CD4-positive, alpha-beta memory T cell (primary cell): Measurements from ENCODE around the gene DPM1. TPM values are rescaled to one million over a fixed set of nuclear protein-coding genes. Genes with fewer than 3 reads are reported as not detected.
A peak's percentile ranks its signal among the peaks of the same experiment; 100 is the strongest.

Source experiments
- CTCF ChIA-PET: fragments of 350-600 bp; sonication (Branson Sonifier 250); formaldehyde crosslinking; loops from one replicate; lab custom pipeline; 2021; ENCODE audit warnings: inconsistent platforms; ENCODE audit not compliant: partially characterized antibody; lab: Charles Lee
- POLR2A ChIA-PET: fragments of 350-600 bp; sonication (Branson Sonifier 250); formaldehyde crosslinking; loops from one replicate; lab custom pipeline; 2021; ENCODE audit not compliant: partially characterized antibody; lab: Charles Lee
- DNase-seq, 5 donors: peaks; one replicate each; pipeline versions ENCODE4 v3.0.0 to v3.0.0-alpha.2; 2020 to 2022; ENCODE audit warnings: mixed read lengths in 1 of 5
- H3K27ac ChIP-seq: one replicate; pipeline ENCODE4 v1.7.0; 2013; ENCODE audit warnings: low read depth, low read length
- H3K27me3 ChIP-seq: 2 replicates; pipeline ENCODE4 v1.7.0; 2013; ENCODE audit warnings: mild to moderate bottlenecking, low read length, moderate library complexity; ENCODE audit not compliant: insufficient read depth
- H3K36me3 ChIP-seq: 2 replicates; pipeline ENCODE4 v1.7.0; 2013; ENCODE audit warnings: mild to moderate bottlenecking, low read length, moderate library complexity; ENCODE audit not compliant: insufficient read depth
- H3K4me1 ChIP-seq: 2 replicates; pipeline ENCODE4 v1.7.0; 2013; ENCODE audit warnings: mild to moderate bottlenecking, low read length, moderate library complexity; ENCODE audit not compliant: insufficient read depth
- H3K4me3 ChIP-seq, 2 donors: one replicate each; pipeline ENCODE4 v1.7.0; 2013; ENCODE audit warnings: low read length in 2 of 2, mild to moderate bottlenecking in 1 of 2
- H3K9me3 ChIP-seq, 2 donors: one replicate each; pipeline ENCODE4 v1.7.0; 2013; ENCODE audit warnings: low read length in 2 of 2, control low read depth in 1 of 2; ENCODE audit not compliant: control insufficient read depth in 1 of 2
- H3K27ac Mint-ChIP-seq, 7 donors: one replicate each; pipeline ENCODE4 v1.8.0; 2020 to 2021; ENCODE audit warnings: mixed read lengths in 7 of 7, mild to moderate bottlenecking in 6 of 7, inconsistent platforms in 3 of 7, moderate library complexity in 3 of 7
- H3K27me3 Mint-ChIP-seq, 2 donors: one replicate each; pipeline ENCODE4 v1.8.0; 2020 to 2021; ENCODE audit warnings: mixed read lengths in 2 of 2
- H3K36me3 Mint-ChIP-seq, 2 donors: one replicate each; pipeline ENCODE4 v1.8.0; 2020 to 2021; ENCODE audit warnings: mixed read lengths in 2 of 2, inconsistent platforms in 1 of 2, mild to moderate bottlenecking in 1 of 2
- H3K4me1 Mint-ChIP-seq, 4 donors: one replicate each; pipeline ENCODE4 v1.8.0; 2020 to 2021; ENCODE audit warnings: mixed read lengths in 4 of 4, mild to moderate bottlenecking in 1 of 4
- H3K4me3 Mint-ChIP-seq, 8 donors: one replicate each; pipeline ENCODE4 v1.8.0; 2020 to 2021; ENCODE audit warnings: mixed read lengths in 8 of 8, mild to moderate bottlenecking in 7 of 8, moderate library complexity in 6 of 8, inconsistent platforms in 3 of 8
- H3K9me3 Mint-ChIP-seq, 8 donors: one replicate each; pipeline ENCODE4 v1.8.0; 2020 to 2021; ENCODE audit warnings: mixed read lengths in 8 of 8, mild to moderate bottlenecking in 5 of 8, inconsistent platforms in 3 of 8, moderate library complexity in 1 of 8
- intact Hi-C: fragments of 100-400 bp; cut with micrococcal nuclease; formaldehyde crosslinking; loops from one replicate; pipeline ENCODE4 v1.15.1; 2023
- polyA plus RNA-seq, 2 donors: library from polyadenylated mRNA; unstranded; fragments of 300-500 nt; fragmentation: Illumina TruSeq; gene quantifications; one replicate each; pipeline ENCODE4 v1.2.3, GENCODE V29; 2021
- total RNA-seq, 2 experiments: library from RNA; stranded (reverse); gene quantifications; one replicate each; pipeline ENCODE4 v1.2.3, GENCODE V29; 2021

DPM1 gene
- total and polyA plus RNA-seq, 4 experiments from 2014 or later: 39.9 to 79.2 (median 55.6) TPM

DNA sequence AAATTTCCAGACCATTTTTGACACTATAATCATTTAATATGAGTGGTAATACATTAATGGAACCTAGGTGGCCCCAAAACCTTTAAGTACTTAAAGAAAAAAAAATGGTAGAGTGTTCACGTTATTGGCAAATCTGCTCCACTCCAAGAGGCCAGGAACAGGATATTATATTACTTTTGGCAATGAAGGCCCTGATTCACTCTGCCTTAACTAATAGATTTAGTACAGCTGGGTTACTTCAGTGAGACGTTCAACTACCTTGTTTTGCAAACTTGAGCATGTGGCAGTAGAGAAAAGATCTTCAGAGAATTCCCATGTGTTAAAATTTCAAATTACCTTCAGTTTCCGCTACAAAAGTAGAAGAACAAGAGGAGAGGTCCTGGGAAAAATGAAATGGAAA, 39.9 kb downstream of the DPM1 start:
- H3K9me3 Mint-ChIP-seq: no peaks in the 10 kb centered on the region
- peaks cover 7 to 33% of the 10 kb centered on the region in 2 donors for H3K36me3 Mint-ChIP-seq
- peaks cover 66 to 95% (median 82%) of the 10 kb centered on the region in 4 donors for H3K4me1 Mint-ChIP-seq
- Histone ChIP-seq H3K4me3 (no peak overlapping the region), H3K9me3 (no peaks in the 10 kb centered on the region), H3K27ac (no peak overlapping the region), H3K36me3 (no peaks in the 10 kb centered on the region), H3K4me1 (peaks cover 89% of the 10 kb centered on the region), H3K27me3 (no peaks in the 10 kb centered on the region)
- intact Hi-C loops: no loop called here
- POLR2A ChIA-PET: interaction anchor here (5.4 kb wide), 1 partner anchor 12 kb away, joined by 30 read pairs; the partner anchor contains the start of gene ADNP
- H3K27me3 Mint-ChIP-seq: no peaks in the 10 kb centered on the region
- CTCF ChIA-PET: interaction anchor here (1.1 to 17.7 kb wide), 2 partner anchors 11 to 127 kb away, joined by 4 to 298 read pairs; partner anchors contain the start of gene BCAS4
- H3K4me3 Mint-ChIP-seq: peak overlapping the region in 3 of 8 donors; percentile 12 to 47 (median 28)
- H3K27ac Mint-ChIP-seq: peak overlapping the region in 6 of 7 donors; percentile 10 to 73 (median 66)
- DNase-seq: no peak

DNA sequence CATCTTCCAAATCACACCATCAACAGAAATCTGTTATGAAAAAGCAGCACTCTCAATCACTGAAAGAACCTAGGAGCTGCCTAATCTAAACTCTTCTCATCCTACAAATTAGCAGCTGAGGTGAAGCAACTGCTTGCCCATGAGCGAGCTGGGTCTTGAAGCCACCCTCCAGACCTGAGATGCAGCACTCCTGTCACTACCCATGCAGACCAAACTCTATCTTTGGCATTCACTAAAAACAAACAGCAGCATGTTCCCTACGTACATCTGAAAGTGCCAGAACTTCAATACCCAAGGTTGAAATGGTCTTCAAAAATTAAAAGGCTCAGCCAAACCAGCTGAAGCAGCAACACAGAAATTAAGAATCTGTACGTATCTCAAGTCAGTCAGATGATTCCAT, 41.4 kb downstream of the DPM1 start:
- DNase-seq: no peak
- peaks cover 85% of the 10 kb centered on the region for H3K4me1 ChIP-seq
- intact Hi-C loops: loop anchor here (1.0 kb wide), 1 partner anchor 12 kb away; no protein-coding TSS in a partner anchor
- POLR2A ChIA-PET: interaction anchor here (1.1 to 3.8 kb wide), 4 partner anchors 9 to 41 kb away, joined by 3 to 33 read pairs (median 4); partner anchors contain the start of gene ADNP
- no peaks in the 10 kb centered on the region for H3K36me3 ChIP-seq
- no peak overlapping the region for H3K4me3 ChIP-seq
- peak overlapping the region in 5 of 8 donors; percentile 3 to 66 (median 32) for H3K4me3 Mint-ChIP-seq
- H3K36me3 Mint-ChIP-seq: peaks cover 4 to 30% of the 10 kb centered on the region in 2 donors
- CTCF ChIA-PET: interaction anchor here (0.9 to 3.0 kb wide), 4 partner anchors 9 to 126 kb away, joined by 3 to 27 read pairs (median 6); partner anchors contain the start of gene ADNP
- peak overlapping the region in 6 of 7 donors; percentile 5 to 71 (median 50) for H3K27ac Mint-ChIP-seq
- no peaks in the 10 kb centered on the region for H3K9me3 Mint-ChIP-seq
- H3K9me3 ChIP-seq: no peaks in the 10 kb centered on the region
- H3K27ac ChIP-seq: no peak overlapping the region
- H3K27me3 Mint-ChIP-seq: no peaks in the 10 kb centered on the region
- H3K27me3 ChIP-seq: no peaks in the 10 kb centered on the region
- peaks cover 65 to 94% (median 81%) of the 10 kb centered on the region in 4 donors for H3K4me1 Mint-ChIP-seq

DNA sequence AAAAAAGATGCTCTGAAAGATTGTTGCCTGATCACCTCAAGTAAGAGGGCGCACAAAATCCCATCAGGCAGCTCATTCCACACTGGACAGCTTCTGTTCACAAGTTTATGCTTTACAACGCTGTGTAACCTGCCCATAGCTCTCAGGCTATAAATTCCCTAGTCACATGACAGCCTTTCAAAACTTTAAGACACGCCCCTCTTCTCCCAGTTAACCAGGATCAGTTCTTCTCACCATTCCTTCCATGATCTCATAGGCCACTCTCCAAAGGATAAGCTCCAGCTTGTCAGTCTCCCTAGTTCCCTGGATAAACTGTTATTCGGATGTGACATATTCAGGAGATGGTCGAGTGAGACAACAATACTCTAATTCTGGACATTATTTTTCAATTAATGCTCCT, 42.1 kb downstream of the DPM1 start:
- no peaks in the 10 kb centered on the region for H3K36me3 ChIP-seq
- H3K27me3 ChIP-seq: no peaks in the 10 kb centered on the region
- Mint-ChIP-seq H3K27me3 (no peaks in the 10 kb centered on the region), H3K36me3 (peaks cover 4 to 30% of the 10 kb centered on the region in 2 donors), H3K27ac (peak overlapping the region in 4 of 7 donors; percentile 0 to 84 (median 12)), H3K4me1 (peaks cover 67 to 94% (median 81%) of the 10 kb centered on the region in 4 donors), H3K9me3 (no peaks in the 10 kb centered on the region), H3K4me3 (peak overlapping the region in 4 of 8 donors; percentile 10 to 52 (median 28))
- ChIA-PET CTCF (interaction anchor here (0.9 to 3.0 kb wide), 6 partner anchors 10 to 125 kb away, joined by 3 to 27 read pairs (median 6); partner anchors contain the start of genes ADNP and BCAS4), POLR2A (interaction anchor here (1.2 to 3.8 kb wide), 3 partner anchors 9 to 42 kb away, joined by 3 to 33 read pairs (median 5); partner anchors contain the start of gene ADNP)
- no peak overlapping the region for H3K27ac ChIP-seq
- intact Hi-C loops: loop anchor here (1.0 kb wide), 1 partner anchor 13 kb away; no protein-coding TSS in a partner anchor
- no peak overlapping the region for H3K4me3 ChIP-seq
- H3K4me1 ChIP-seq: peaks cover 85% of the 10 kb centered on the region
- no peak for DNase-seq
- H3K9me3 ChIP-seq: no peaks in the 10 kb centered on the region

DNA sequence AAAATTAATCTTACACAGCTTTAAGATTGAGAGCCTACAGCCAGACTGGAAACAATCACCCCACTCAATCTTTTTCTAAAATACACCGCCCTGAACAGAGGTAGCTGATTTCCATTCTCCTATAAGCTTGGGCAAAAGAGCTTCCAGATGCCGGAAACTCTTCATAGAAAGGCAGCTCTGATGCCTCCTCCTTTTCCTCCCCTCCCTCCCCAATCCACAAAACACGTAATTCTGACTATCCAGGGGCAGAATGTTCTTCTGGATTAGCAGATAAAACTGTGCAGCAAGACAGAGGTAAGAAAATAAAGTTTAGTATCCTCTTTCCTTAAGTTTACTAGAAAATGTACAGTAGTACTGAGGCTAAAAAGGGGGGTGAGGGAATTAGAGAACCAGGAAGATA, 42.9 kb downstream of the DPM1 start:
- no peaks in the 10 kb centered on the region for H3K9me3 ChIP-seq
- no peaks in the 10 kb centered on the region for H3K27me3 ChIP-seq
- H3K4me1 ChIP-seq: peaks cover 85% of the 10 kb centered on the region
- no peaks in the 10 kb centered on the region for H3K36me3 ChIP-seq
- Mint-ChIP-seq H3K36me3 (peaks cover 4 to 28% of the 10 kb centered on the region in 2 donors), H3K4me3 (peak overlapping the region in 3 of 8 donors; percentile 1 to 32 (median 31)), H3K4me1 (peaks cover 66 to 94% (median 80%) of the 10 kb centered on the region in 4 donors), H3K27me3 (no peaks in the 10 kb centered on the region), H3K27ac (peak overlapping the region in 5 of 7 donors; percentile 24 to 89 (median 25)), H3K9me3 (no peaks in the 10 kb centered on the region)
- no peak overlapping the region for H3K4me3 ChIP-seq
- POLR2A ChIA-PET: interaction anchor here (0.7 to 3.8 kb wide), 4 partner anchors 9 to 125 kb away, joined by 3 to 33 read pairs (median 5); partner anchors contain the start of genes ADNP, DPM1 and MOCS3
- no peak overlapping the region for H3K27ac ChIP-seq
- no peak for DNase-seq
- intact Hi-C loops: no loop called here
- CTCF ChIA-PET: interaction anchor here (0.7 to 3.0 kb wide), 8 partner anchors 9 to 125 kb away, joined by 3 to 27 read pairs (median 5); partner anchors contain the start of genes ADNP and BCAS4

DNA sequence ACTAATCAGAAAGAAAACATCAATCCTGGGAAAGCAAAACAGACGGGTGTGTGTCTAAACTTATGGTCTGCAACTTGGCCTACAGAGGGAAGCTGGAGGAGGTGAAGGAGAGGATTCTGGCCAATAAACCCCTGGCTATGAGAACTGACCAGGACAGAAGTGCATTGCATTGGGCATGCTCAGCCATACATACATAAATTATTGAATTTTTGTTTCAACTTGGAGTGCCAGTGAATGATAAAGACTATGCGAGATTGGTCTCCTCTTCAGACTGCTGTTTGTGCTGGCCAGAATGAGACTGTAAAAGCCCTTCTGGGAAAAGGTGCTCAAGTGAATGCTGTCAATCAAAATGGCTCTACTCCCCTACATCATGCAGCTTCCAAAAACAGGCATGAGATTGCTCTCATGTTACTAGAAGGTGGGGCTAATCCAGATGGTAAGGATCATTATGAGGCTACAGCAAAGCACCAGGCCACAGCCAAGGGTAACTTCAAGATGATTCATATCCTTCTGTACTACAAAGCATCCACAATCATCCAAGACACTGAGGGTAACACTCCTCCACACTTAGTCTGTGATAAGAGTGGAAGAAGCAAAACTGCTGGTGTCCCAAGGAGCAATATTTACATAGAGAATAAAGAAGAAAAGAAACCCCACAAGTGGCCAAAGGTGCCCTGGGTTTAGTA, 44.5 kb downstream of the DPM1 start:
- Histone ChIP-seq H3K9me3 (no peaks in the 10 kb centered on the region), H3K36me3 (no peaks in the 10 kb centered on the region), H3K27ac (no peak overlapping the region), H3K4me3 (no peak overlapping the region), H3K4me1 (peaks cover 88% of the 10 kb centered on the region), H3K27me3 (no peaks in the 10 kb centered on the region)
- Mint-ChIP-seq H3K9me3 (no peaks in the 10 kb centered on the region), H3K27me3 (no peaks in the 10 kb centered on the region), H3K4me1 (peaks cover 67 to 94% (median 80%) of the 10 kb centered on the region in 4 donors), H3K4me3 (peak overlapping the region in 1 of 8 donors; percentile 23), H3K36me3 (peaks cover 0 to 26% of the 10 kb centered on the region in 2 donors), H3K27ac (peak overlapping the region in 5 of 7 donors; percentile 32 to 76 (median 55))
- intact Hi-C loops: no loop called here
- ChIA-PET POLR2A (interaction anchor here (1.8 to 3.8 kb wide), 2 partner anchors 17 to 45 kb away, joined by 6 to 33 read pairs; partner anchors contain the start of genes ADNP, DPM1 and MOCS3), CTCF (interaction anchor here (1.7 kb wide), 1 partner anchor 123 kb away, joined by 6 read pairs; no protein-coding TSS in a partner anchor)
- no peak for DNase-seq

DNA sequence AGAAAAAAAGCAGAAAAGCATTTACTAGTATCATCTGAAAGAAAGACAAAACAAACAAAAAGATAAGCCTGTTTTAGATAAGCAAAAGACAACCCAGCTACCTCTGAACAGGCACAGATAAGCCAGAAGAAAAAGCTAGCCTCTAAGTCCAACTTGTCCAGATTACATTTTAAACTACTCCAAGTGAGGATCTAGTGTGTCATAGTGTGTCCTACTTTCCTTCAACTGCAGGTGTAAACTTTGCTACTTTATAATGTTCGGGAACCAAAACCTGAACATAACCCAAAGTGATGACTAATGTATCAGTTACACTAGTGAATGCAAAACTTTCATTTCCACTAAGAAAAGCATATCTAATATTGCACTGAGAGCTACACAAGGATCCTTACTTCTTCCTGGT, 46.6 kb downstream of the DPM1 start:
- Mint-ChIP-seq H3K4me1 (peaks cover 53 to 86% (median 71%) of the 10 kb centered on the region in 4 donors), H3K4me3 (peak overlapping the region in 3 of 8 donors; percentile 46 to 57 (median 50)), H3K27me3 (no peaks in the 10 kb centered on the region), H3K27ac (peak overlapping the region; percentile 15 to 83 (median 51)), H3K36me3 (peaks cover 3 to 23% of the 10 kb centered on the region in 2 donors), H3K9me3 (no peaks in the 10 kb centered on the region)
- peaks cover 79% of the 10 kb centered on the region for H3K4me1 ChIP-seq
- no peak overlapping the region for H3K27ac ChIP-seq
- CTCF ChIA-PET: interaction anchor here (1.3 to 2.4 kb wide), 3 partner anchors 18 to 117 kb away, joined by 3 to 12 read pairs (median 6); partner anchors contain the start of gene BCAS4
- H3K9me3 ChIP-seq: no peaks in the 10 kb centered on the region
- intact Hi-C loops: no loop called here
- no peaks in the 10 kb centered on the region for H3K27me3 ChIP-seq
- POLR2A ChIA-PET: interaction anchor here (0.6 to 0.8 kb wide), 2 partner anchors 15 to 20 kb away, joined by 3 read pairs; no protein-coding TSS in a partner anchor
- H3K36me3 ChIP-seq: no peaks in the 10 kb centered on the region
- DNase-seq: no peak
- H3K4me3 ChIP-seq: no peak overlapping the region
